Neutrophil (primary cell): ENCODE results near the gene FBXL17.

ENCODE experiments used
- H3K27ac ChIP-seq: fragments of 200-600 bp; sonication (generic); 2 replicates; pipeline ENCODE4 v1.5.1; 2016; ENCODE audit warnings: mild to moderate bottlenecking, moderate library complexity
- H3K27me3 ChIP-seq: fragments of 200-600 bp; sonication (generic); 2 replicates; pipeline ENCODE4 v1.6.0; 2016; ENCODE audit warnings: mild to moderate bottlenecking
- H3K36me3 ChIP-seq: fragments of 200-600 bp; sonication (generic); 2 replicates; pipeline ENCODE4 v1.5.1; 2017
- H3K4me1 ChIP-seq, 2 experiments: fragments of 200-600 bp in 1 of 2; sonication (generic) in 1 of 2; 1 replicate in 1 of 2; 2 replicates in 1 of 2; pipeline versions ENCODE4 v1.5.1 to v1.6.1; 2013 to 2016; ENCODE audit warnings: low read depth in 1 of 2, low read length in 1 of 2, mild to moderate bottlenecking in 1 of 2, moderate library complexity in 1 of 2; ENCODE audit not compliant: control insufficient read depth in 1 of 2, insufficient read depth in 1 of 2
- H3K4me3 ChIP-seq, 2 experiments: fragments of 200-600 bp in 1 of 2; sonication (generic) in 1 of 2; 1 replicate in 1 of 2; 2 replicates in 1 of 2; pipeline ENCODE4 v1.5.1; 2013 to 2016; ENCODE audit warnings: low read depth in 1 of 2, low read length in 1 of 2, mild to moderate bottlenecking in 1 of 2, moderate library complexity in 1 of 2
- H3K9me3 ChIP-seq: fragments of 200-600 bp; sonication (generic); 2 replicates; pipeline ENCODE4 v1.5.1; 2016
- CTCF ChIP-seq: fragments of 200-600 bp; sonication (generic); IDR thresholded peaks from 2 replicates; pipeline ENCODE4 v1.5.1; 2016; ENCODE audit warnings: antibody characterized with exemption

Gene FBXL17

GRCh38 chr5:107869438-107870115 lies 512.3 kb downstream of the FBXL17 start:
- no peak for TF ChIP-seq CTCF
- no peak overlapping the region for H3K4me3 ChIP-seq
- no peaks in the 10 kb centered on the region for H3K36me3 ChIP-seq
- H3K27ac ChIP-seq = no peak overlapping the region
- no peaks in the 10 kb centered on the region for H3K27me3 ChIP-seq
- no peaks in the 10 kb centered on the region for H3K9me3 ChIP-seq
- no peaks in the 10 kb centered on the region for H3K4me1 ChIP-seq

- H3K27ac ChIP-seq = no peak overlapping the region
- H3K27me3 ChIP-seq = no peaks in the 10 kb centered on the region
- H3K4me1 ChIP-seq = no peaks in the 10 kb centered on the region
- no peak for TF ChIP-seq CTCF
- no peaks in the 10 kb centered on the region for H3K9me3 ChIP-seq
- H3K4me3 ChIP-seq = no peak overlapping the region
- H3K36me3 ChIP-seq = no peaks in the 10 kb centered on the region
Measured at GRCh38 chr5:107868650-107869409, 513.1 kb downstream of the FBXL17 start.

GRCh38 chr5:107867266-107867665 lies 514.6 kb downstream of the FBXL17 start:
- TF ChIP-seq CTCF = no peak
- Histone ChIP-seq H3K36me3 (no peaks in the 10 kb centered on the region), H3K4me1 (no peaks in the 10 kb centered on the region), H3K27ac (no peak overlapping the region), H3K9me3 (no peaks in the 10 kb centered on the region), H3K27me3 (no peaks in the 10 kb centered on the region), H3K4me3 (no peak overlapping the region)

- TF ChIP-seq CTCF = no peak
- Histone ChIP-seq H3K27ac (no peak overlapping the region), H3K4me3 (no peak overlapping the region), H3K9me3 (no peaks in the 10 kb centered on the region), H3K27me3 (no peaks in the 10 kb centered on the region), H3K4me1 (no peaks in the 10 kb centered on the region), H3K36me3 (no peaks in the 10 kb centered on the region)
Measured at GRCh38 chr5:107864793-107865192, 517.1 kb downstream of the FBXL17 start.

- TF ChIP-seq CTCF = no peak
- Histone ChIP-seq H3K36me3 (no peaks in the 10 kb centered on the region), H3K4me1 (no peaks in the 10 kb centered on the region), H3K27me3 (no peaks in the 10 kb centered on the region), H3K27ac (no peak overlapping the region), H3K4me3 (no peak overlapping the region), H3K9me3 (no peaks in the 10 kb centered on the region)
Measured at GRCh38 chr5:107863125-107863524, 518.8 kb downstream of the FBXL17 start.
